GM12892 (cell line): ENCODE data around the gene MTURN.
"Not testable (repeated sequence)": the region's sequence is repeated elsewhere in the genome, so short reads cannot be mapped to it uniquely, and the experiment has no call there.

Experiments used
- DNase-seq: peaks from one replicate; pipeline ENCODE4 v3.0.0; 2011; ENCODE audit not compliant: insufficient read length
- FAIRE-seq: peaks from 2 replicates; lab custom pipeline; 2011; peaks lifted over from hg19 to GRCh38; lab: Jason Lieb, UNC
- POLR2A ChIP-seq: IDR thresholded peaks from 2 replicates; pipeline ENCODE4 v1.6.1; 2011; ENCODE audit warnings: low read depth, low read length, control low read depth
- POLR2AphosphoS5 ChIP-seq: IDR thresholded peaks from 2 replicates; pipeline ENCODE4 v1.6.1; 2011; ENCODE audit warnings: low read depth, low read length, control low read depth
- TAF1 ChIP-seq: IDR thresholded peaks from 2 replicates; pipeline ENCODE4 v1.6.1; 2011; ENCODE audit warnings: low read depth, mild to moderate bottlenecking, control low read depth, low read length, borderline replicate concordance

The MTURN gene

GRCh38 chr7:30184791-30185487, 50.2 kb downstream of the MTURN start:
- no peak for TF ChIP-seq POLR2AphosphoS5
- TF ChIP-seq TAF1: no peak
- TF ChIP-seq POLR2A: no peak
- FAIRE-seq (no peak), DNase-seq (no peak)

- TF ChIP-seq POLR2A: no peak
- TF ChIP-seq TAF1: no peak
- no peak for TF ChIP-seq POLR2AphosphoS5
- FAIRE-seq (no peak), DNase-seq (no peak)
Measured at GRCh38 chr7:30185496-30185895, 50.7 kb downstream of the MTURN start.

- no peak for TF ChIP-seq POLR2A
- TF ChIP-seq POLR2AphosphoS5: no peak
- no peak for TF ChIP-seq TAF1
- no peak for FAIRE-seq
Measured at GRCh38 chr7:30186725-30187124, 51.9 kb downstream of the MTURN start.

GRCh38 chr7:30187513-30187912, 52.7 kb downstream of the MTURN start:
- TF ChIP-seq POLR2AphosphoS5 (no peak), POLR2A (no peak), TAF1 (no peak)
- DNase-seq (no peak), FAIRE-seq (no peak)

More at GRCh38 chr7:30186725-30187124, 51.9 kb downstream of the MTURN start:
- DNase-seq: no peak

GRCh38 chr7:30188381-30188780, 53.6 kb downstream of the MTURN start:
- FAIRE-seq, DNase-seq: not testable (repeated sequence)

GRCh38 chr7:30188811-30189210, 54.0 kb downstream of the MTURN start:
- FAIRE-seq (no peak), DNase-seq (no peak)
- TF ChIP-seq POLR2A (no peak), POLR2AphosphoS5 (no peak), TAF1 (no peak)

GRCh38 chr7:30191809-30192208, 57.0 kb downstream of the MTURN start:
- no peak for TF ChIP-seq TAF1
- TF ChIP-seq POLR2A: no peak
- no peak for TF ChIP-seq POLR2AphosphoS5
- no peak for FAIRE-seq

GRCh38 chr7:30193336-30193943, 58.7 kb downstream of the MTURN start:
- no peak for TF ChIP-seq POLR2A
- no peak for TF ChIP-seq POLR2AphosphoS5
- TF ChIP-seq TAF1: no peak
- no peak for DNase-seq
- peak; percentile 83 for FAIRE-seq

More at GRCh38 chr7:30191809-30192208, 57.0 kb downstream of the MTURN start:
- DNase-seq: no peak

- FAIRE-seq (no peak), DNase-seq (no peak)
- TF ChIP-seq POLR2A: no peak
- no peak for TF ChIP-seq TAF1
Measured at GRCh38 chr7:30196408-30196807, 61.6 kb downstream of the MTURN start.

- FAIRE-seq: no peak
- TF ChIP-seq POLR2A: no peak
- TF ChIP-seq TAF1: no peak
- TF ChIP-seq POLR2AphosphoS5: no peak
Measured at GRCh38 chr7:30197438-30197837, 62.7 kb downstream of the MTURN start.

GRCh38 chr7:30199271-30199670, 64.5 kb downstream of the MTURN start:
- no peak for DNase-seq
- TF ChIP-seq POLR2A (no peak), POLR2AphosphoS5 (no peak)
- FAIRE-seq: no peak

More at GRCh38 chr7:30197438-30197837, 62.7 kb downstream of the MTURN start:
- no peak for DNase-seq

- no peak for DNase-seq
- FAIRE-seq: no peak
- TF ChIP-seq POLR2A (no peak), POLR2AphosphoS5 (no peak), TAF1 (no peak)
Measured at GRCh38 chr7:30200591-30200990, 65.8 kb downstream of the MTURN start.

GRCh38 chr7:30201161-30201666, 66.4 kb downstream of the MTURN start:
- no peak for FAIRE-seq
- DNase-seq: no peak
- TF ChIP-seq TAF1: no peak
- TF ChIP-seq POLR2AphosphoS5: no peak
- TF ChIP-seq POLR2A: no peak
